ENCODE measurements around the gene FAM222B.
"Not testable (repeated sequence)": the region's sequence is repeated elsewhere in the genome, so short reads cannot be mapped to it uniquely, and the experiment has no call there.

DNA sequence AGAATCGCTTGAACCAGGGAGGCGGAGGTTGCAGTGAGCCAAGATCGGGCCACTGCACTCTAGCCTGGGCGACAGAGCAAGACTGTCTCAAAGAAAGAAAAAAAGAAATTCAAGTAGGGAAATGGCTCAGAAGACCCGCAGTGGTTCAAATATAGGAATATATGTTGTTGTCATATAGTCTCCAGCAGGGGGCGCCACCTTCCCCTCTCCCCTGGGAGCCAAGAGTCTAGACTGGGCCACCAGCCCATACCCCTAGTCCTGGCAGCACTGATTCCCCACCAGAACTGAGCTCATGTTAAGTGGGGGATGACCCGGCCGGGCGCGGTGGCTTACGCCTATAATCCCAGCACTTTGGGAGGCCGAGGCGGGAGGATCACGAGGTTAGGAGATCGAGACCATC lies 6.1 kb upstream of the FAM222B start:
- TF ChIP-seq, protein P1, sequence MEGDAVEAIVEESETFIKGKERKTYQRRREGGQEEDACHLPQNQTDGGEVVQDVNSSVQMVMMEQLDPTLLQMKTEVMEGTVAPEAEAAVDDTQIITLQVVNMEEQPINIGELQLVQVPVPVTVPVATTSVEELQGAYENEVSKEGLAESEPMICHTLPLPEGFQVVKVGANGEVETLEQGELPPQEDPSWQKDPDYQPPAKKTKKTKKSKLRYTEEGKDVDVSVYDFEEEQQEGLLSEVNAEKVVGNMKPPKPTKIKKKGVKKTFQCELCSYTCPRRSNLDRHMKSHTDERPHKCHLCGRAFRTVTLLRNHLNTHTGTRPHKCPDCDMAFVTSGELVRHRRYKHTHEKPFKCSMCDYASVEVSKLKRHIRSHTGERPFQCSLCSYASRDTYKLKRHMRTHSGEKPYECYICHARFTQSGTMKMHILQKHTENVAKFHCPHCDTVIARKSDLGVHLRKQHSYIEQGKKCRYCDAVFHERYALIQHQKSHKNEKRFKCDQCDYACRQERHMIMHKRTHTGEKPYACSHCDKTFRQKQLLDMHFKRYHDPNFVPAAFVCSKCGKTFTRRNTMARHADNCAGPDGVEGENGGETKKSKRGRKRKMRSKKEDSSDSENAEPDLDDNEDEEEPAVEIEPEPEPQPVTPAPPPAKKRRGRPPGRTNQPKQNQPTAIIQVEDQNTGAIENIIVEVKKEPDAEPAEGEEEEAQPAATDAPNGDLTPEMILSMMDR (conservative IDR thresholded peaks at IDR 0.05; ENCODE audit: low read depth, low read length), result peak; percentile 44
- TF ChIP-seq EZH2phosphoT487 (IDR thresholded peaks at IDR 0.05; ENCODE audit: borderline replicate concordance, low read length), result not testable (repeated sequence)

Data from PC-3 (cell line).